Skeletal muscle tissue (tissue), 4 donors: ENCODE data around the gene GNPTG. TPM values are rescaled to one million over a fixed set of nuclear protein-coding genes. Genes with fewer than 3 reads are reported as not detected.

ENCODE experiments used
- H3K27ac ChIP-seq: one replicate; pipeline ENCODE4 v1.7.0; 2013; ENCODE audit warnings: mild to moderate bottlenecking, low read depth, low read length, inconsistent platforms
- H3K27me3 ChIP-seq, 3 donors: one replicate each; pipeline ENCODE4 v1.7.0; 2013; ENCODE audit warnings: low read length in 3 of 3; ENCODE audit not compliant: control insufficient read depth in 3 of 3, insufficient read depth in 3 of 3
- H3K36me3 ChIP-seq, 3 donors: one replicate each; pipeline ENCODE4 v1.7.0; 2013; ENCODE audit warnings: low read length in 3 of 3; ENCODE audit not compliant: control insufficient read depth in 3 of 3, insufficient read depth in 3 of 3
- H3K4me1 ChIP-seq, 3 donors: one replicate each; pipeline ENCODE4 v1.7.0; 2013; ENCODE audit warnings: low read length in 3 of 3, mild to moderate bottlenecking in 3 of 3; ENCODE audit not compliant: control insufficient read depth in 3 of 3, insufficient read depth in 3 of 3
- H3K4me3 ChIP-seq, 3 donors: one replicate each; pipeline ENCODE4 v1.7.0; 2013; ENCODE audit warnings: low read length in 3 of 3
- H3K9ac ChIP-seq, 3 donors: one replicate each; pipeline ENCODE4 v1.7.0; 2013; ENCODE audit warnings: low read length in 3 of 3, mild to moderate bottlenecking in 3 of 3, moderate library complexity in 2 of 3, low read depth in 1 of 3
- H3K9me3 ChIP-seq, 3 donors: one replicate each; pipeline ENCODE4 v1.7.0; 2013; ENCODE audit warnings: low read length in 3 of 3; ENCODE audit not compliant: control insufficient read depth in 3 of 3
- total RNA-seq: library from RNA; depleted of rRNA; stranded (reverse); fragments of >200 nt; gene quantifications from one replicate; pipeline ENCODE4 v1.2.3, GENCODE V29; 2014
- donor health status: Osteomylitis.

Gene GNPTG
- total RNA-seq, 1 donor from 2014 or later = 18.3 TPM

GRCh38 chr16:1311738-1312466 lies 39.8 kb upstream of the GNPTG start:
- peaks cover 24 to 32% (median 28%) of the 10 kb centered on the region in 3 donors for H3K36me3 ChIP-seq
- peak overlapping the region; percentile 30 for H3K27ac ChIP-seq
- no peaks in the 10 kb centered on the region for H3K9me3 ChIP-seq
- no peaks in the 10 kb centered on the region for H3K27me3 ChIP-seq
- peak overlapping the region; percentile 71 to 86 (median 85) for H3K9ac ChIP-seq
- H3K4me3 ChIP-seq = peak overlapping the region; percentile 75 to 90 (median 87)
- H3K4me1 ChIP-seq = peaks cover 30 to 50% (median 33%) of the 10 kb centered on the region in 3 donors

- Histone ChIP-seq H3K27me3 (no peaks in the 10 kb centered on the region), H3K4me3 (peak overlapping the region in 2 of 3 donors; percentile 23 to 87), H3K9ac (peak overlapping the region; percentile 32 to 85 (median 61)), H3K27ac (peak overlapping the region; percentile 30), H3K4me1 (peaks cover 30 to 50% (median 33%) of the 10 kb centered on the region in 3 donors), H3K36me3 (peaks cover 27 to 34% (median 32%) of the 10 kb centered on the region in 3 donors), H3K9me3 (no peaks in the 10 kb centered on the region)
Measured at GRCh38 chr16:1312467-1312816, 39.3 kb upstream of the GNPTG start.

- Histone ChIP-seq H3K27me3 (no peaks in the 10 kb centered on the region), H3K36me3 (peaks cover 32 to 39% (median 36%) of the 10 kb centered on the region in 3 donors), H3K9me3 (no peaks in the 10 kb centered on the region), H3K27ac (no peak overlapping the region), H3K4me3 (peak overlapping the region in 1 of 3 donors; percentile 2), H3K9ac (peak overlapping the region; percentile 23 to 85 (median 61)), H3K4me1 (peaks cover 30 to 50% (median 33%) of the 10 kb centered on the region in 3 donors)
Measured at GRCh38 chr16:1312903-1313302, 38.8 kb upstream of the GNPTG start.

GRCh38 chr16:1313721-1314369 lies 37.9 kb upstream of the GNPTG start:
- Histone ChIP-seq H3K36me3 (peaks cover 41 to 45% (median 42%) of the 10 kb centered on the region in 3 donors), H3K4me1 (peaks cover 30 to 46% (median 33%) of the 10 kb centered on the region in 3 donors), H3K9ac (no peak overlapping the region), H3K4me3 (no peak overlapping the region), H3K27me3 (no peaks in the 10 kb centered on the region), H3K9me3 (no peaks in the 10 kb centered on the region), H3K27ac (peak overlapping the region; percentile 19)

- H3K9me3 ChIP-seq = no peaks in the 10 kb centered on the region
- no peaks in the 10 kb centered on the region for H3K27me3 ChIP-seq
- peaks cover 30 to 43% (median 33%) of the 10 kb centered on the region in 3 donors for H3K4me1 ChIP-seq
- H3K9ac ChIP-seq = no peak overlapping the region
- H3K27ac ChIP-seq = no peak overlapping the region
- H3K4me3 ChIP-seq = no peak overlapping the region
- H3K36me3 ChIP-seq = peaks cover 48 to 51% (median 49%) of the 10 kb centered on the region in 3 donors
Measured at GRCh38 chr16:1314399-1315068, 37.2 kb upstream of the GNPTG start.

GRCh38 chr16:1315081-1316032 lies 36.4 kb upstream of the GNPTG start:
- Histone ChIP-seq H3K9ac (no peak overlapping the region), H3K4me3 (no peak overlapping the region), H3K27ac (no peak overlapping the region), H3K4me1 (peaks cover 28 to 43% (median 30%) of the 10 kb centered on the region in 3 donors), H3K27me3 (no peaks in the 10 kb centered on the region), H3K9me3 (no peaks in the 10 kb centered on the region), H3K36me3 (peaks cover 56 to 59% (median 57%) of the 10 kb centered on the region in 3 donors)

- Histone ChIP-seq H3K9ac (no peak overlapping the region), H3K36me3 (peaks cover 63 to 66% (median 64%) of the 10 kb centered on the region in 3 donors)
Measured at GRCh38 chr16:1316033-1316405, 35.7 kb upstream of the GNPTG start.

GRCh38 chr16:1317479-1318267 lies 34.1 kb upstream of the GNPTG start:
- H3K9ac ChIP-seq = no peak overlapping the region
- peaks cover 68 to 70% (median 70%) of the 10 kb centered on the region in 3 donors for H3K36me3 ChIP-seq
- no peaks in the 10 kb centered on the region for H3K9me3 ChIP-seq
- H3K4me3 ChIP-seq = no peak overlapping the region
- no peak overlapping the region for H3K27ac ChIP-seq
- H3K4me1 ChIP-seq = peaks cover 5 to 20% (median 8%) of the 10 kb centered on the region in 3 donors
- H3K27me3 ChIP-seq = no peaks in the 10 kb centered on the region

More at GRCh38 chr16:1316033-1316405, 35.7 kb upstream of the GNPTG start:
- Histone ChIP-seq H3K27me3 (no peaks in the 10 kb centered on the region), H3K9me3 (no peaks in the 10 kb centered on the region), H3K4me1 (peaks cover 22 to 36% (median 23%) of the 10 kb centered on the region in 3 donors), H3K4me3 (no peak overlapping the region), H3K27ac (no peak overlapping the region)

- Histone ChIP-seq H3K27ac (no peak overlapping the region), H3K9me3 (no peaks in the 10 kb centered on the region), H3K9ac (no peak overlapping the region), H3K27me3 (no peaks in the 10 kb centered on the region), H3K4me1 (peaks cover 0 to 14% (median 3%) of the 10 kb centered on the region in 3 donors), H3K4me3 (no peak overlapping the region), H3K36me3 (peaks cover 67 to 71% (median 68%) of the 10 kb centered on the region in 3 donors)
Measured at GRCh38 chr16:1318268-1318545, 33.5 kb upstream of the GNPTG start.
